AG09319 (cell line): Measurements from ENCODE around the gene MAP2K7.

Source experiments
- DNase-seq: peaks from one replicate; pipeline ENCODE4 v3.0.0-alpha.2; 2010; ENCODE audit warnings: low read depth; ENCODE audit errors: extremely low read depth
- TF ChIP-seq, protein P1 (sequence below): IDR thresholded peaks from 2 replicates; pipeline ENCODE4 v1.5.1; 2011; ENCODE audit warnings: low read depth, mild to moderate bottlenecking, inconsistent platforms, low read length, moderate library complexity

The MAP2K7 gene

DNA sequence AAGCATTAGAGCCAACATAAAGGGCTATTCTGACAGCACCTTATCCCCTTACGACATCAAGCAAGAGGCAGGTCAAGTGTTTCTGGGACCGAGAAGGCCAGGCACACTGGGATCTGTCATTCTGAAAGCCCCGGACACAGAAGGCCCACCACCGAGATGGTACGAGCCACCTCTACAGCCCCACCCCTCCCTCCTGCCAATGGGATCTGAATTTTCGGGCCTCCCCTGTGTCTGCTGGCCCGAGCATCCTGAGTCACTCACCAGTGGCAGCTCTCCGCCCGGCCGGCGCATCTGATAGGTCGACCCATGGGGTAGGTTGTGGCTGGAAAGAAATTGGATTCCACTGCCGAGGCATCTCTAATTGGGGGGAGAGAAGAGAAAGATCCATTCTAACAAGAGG, 37.2 kb downstream of the MAP2K7 start:
- TF ChIP-seq, protein P1, sequence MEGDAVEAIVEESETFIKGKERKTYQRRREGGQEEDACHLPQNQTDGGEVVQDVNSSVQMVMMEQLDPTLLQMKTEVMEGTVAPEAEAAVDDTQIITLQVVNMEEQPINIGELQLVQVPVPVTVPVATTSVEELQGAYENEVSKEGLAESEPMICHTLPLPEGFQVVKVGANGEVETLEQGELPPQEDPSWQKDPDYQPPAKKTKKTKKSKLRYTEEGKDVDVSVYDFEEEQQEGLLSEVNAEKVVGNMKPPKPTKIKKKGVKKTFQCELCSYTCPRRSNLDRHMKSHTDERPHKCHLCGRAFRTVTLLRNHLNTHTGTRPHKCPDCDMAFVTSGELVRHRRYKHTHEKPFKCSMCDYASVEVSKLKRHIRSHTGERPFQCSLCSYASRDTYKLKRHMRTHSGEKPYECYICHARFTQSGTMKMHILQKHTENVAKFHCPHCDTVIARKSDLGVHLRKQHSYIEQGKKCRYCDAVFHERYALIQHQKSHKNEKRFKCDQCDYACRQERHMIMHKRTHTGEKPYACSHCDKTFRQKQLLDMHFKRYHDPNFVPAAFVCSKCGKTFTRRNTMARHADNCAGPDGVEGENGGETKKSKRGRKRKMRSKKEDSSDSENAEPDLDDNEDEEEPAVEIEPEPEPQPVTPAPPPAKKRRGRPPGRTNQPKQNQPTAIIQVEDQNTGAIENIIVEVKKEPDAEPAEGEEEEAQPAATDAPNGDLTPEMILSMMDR, result no peak
- no peak for DNase-seq

DNA sequence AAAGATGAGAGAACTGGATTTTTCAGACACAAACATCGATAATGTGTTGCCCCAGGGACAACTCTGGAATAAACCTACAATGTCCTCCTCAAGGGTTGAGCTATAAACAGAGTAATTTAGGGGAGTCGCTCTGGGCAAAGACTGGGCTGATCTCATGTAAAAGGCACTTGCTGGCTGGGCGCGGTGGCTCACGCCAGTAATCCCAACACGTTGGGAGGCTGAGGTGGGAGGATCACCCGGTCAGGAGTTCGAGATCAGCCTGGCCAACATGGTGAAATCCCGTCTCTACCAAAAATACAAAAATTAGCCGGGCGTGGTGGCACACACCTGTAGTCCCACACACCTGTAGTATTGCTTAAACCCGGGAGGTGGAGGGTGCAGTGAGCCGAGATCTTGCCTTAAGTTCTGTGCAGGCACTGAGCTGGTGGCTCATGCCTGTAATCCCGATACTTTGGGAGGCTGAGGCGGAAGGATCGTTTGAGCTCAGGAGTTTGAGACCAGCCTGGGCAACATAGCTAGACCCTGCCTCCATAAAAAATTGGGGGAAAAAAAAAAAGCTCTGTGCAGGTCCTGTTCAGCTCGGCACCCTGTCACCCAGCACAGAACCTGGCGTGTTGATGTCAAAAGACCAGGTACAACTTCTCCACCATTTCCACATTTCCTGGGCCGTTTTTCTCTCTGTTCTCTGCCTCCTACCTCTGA, 38.4 kb downstream of the MAP2K7 start:
- TF ChIP-seq, protein P1, result no peak
- no peak for DNase-seq

DNA sequence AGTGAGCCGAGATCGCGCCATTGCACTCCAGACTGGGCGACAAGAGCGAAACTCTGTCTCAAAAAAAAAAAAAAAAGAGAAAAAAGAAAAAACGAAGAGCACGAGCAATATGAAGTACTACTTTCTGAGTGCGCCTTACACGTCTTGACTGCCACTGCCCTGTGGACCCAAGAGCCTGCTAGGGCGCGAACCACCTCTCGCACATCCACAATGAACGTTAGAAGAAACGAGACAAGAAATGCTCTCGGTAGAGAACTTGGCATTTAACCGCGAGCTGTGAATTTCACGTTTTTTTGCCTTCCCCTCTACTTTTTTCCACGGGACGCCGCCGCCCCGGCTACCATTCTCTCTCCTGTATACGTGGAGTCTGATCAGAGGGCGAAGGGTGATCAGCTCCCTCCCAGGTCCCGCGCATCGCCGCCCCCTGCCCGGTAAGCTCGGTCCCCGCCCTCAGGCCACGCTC, 39.3 kb downstream of the MAP2K7 start:
- TF ChIP-seq, protein P1, result no peak
- no peak for DNase-seq

DNA sequence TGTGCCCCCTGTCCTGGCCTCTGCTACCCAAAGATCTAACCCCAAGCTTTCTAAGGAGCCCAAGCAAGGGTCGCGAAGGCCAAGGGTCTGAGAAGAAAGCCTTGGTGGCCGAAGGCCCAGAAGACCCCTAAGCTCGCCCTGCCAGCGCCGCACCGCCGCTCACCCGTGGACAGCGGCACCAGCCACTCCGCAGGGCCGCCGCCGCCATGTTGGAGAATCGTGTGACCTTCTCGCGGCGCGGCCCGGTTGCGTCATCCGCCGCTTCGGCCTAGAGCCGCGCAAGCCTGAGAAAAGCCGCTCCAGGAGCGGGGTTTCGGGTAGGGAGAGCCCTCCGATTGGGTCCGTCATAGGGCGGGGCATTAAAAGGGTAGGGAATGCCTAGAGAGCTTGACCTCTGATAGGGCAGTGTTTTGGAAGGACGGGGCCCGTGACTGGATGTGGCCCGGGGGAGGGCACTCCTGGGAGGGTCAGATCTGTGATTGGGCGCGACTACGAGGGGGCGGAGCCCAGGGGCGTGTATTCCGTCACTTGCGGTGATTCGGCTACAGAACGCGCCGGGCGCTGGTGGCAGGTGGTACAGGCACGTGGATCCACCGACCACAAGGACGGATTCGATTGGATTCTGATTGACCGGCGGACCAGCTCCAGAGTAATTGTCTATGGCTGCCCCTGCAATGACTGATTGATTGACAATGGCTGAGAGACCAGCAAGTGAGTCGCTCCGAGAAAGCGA, 39.9 kb downstream of the MAP2K7 start, which contains the start of gene TIMM44:
Gene TIMM44, minus strand, starts transcription at position 223 of the 733 bp plus-strand sequence. Its CDS starts 15 bp downstream, at position 208.
- TF ChIP-seq, protein P1, result no peak
- DNase-seq, result peak; percentile 98

DNA sequence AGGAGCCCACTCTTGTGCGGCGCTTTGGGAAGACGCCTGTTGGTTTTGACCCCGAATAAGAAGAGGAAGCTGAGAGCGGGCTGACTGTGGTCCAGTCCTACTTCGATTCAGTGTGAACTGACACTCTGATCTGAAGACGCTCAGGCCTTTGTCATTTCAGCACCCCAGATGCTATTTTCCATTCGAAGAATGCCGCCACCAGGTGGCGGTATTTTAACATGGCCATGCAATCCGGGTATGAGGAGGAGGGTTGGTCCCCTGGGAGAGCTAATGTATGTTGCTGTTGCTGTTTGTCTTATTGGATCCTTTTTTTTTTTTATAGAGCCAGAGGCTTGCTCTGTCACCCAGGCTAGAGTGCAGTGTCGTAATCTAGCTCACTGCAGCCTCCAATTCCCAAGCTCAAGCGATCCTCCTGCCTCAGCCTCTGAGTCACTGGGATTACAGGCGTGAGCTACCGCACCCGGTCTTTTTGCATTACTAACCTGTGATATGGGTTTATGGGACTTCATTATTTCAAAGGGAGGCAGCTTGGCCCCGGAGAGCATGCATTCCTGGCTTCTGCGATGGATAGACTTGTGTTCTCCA, 40.6 kb downstream of the MAP2K7 start:
- TF ChIP-seq, protein P1, result peak; percentile 70
- DNase-seq, result peak; percentile 72

DNA sequence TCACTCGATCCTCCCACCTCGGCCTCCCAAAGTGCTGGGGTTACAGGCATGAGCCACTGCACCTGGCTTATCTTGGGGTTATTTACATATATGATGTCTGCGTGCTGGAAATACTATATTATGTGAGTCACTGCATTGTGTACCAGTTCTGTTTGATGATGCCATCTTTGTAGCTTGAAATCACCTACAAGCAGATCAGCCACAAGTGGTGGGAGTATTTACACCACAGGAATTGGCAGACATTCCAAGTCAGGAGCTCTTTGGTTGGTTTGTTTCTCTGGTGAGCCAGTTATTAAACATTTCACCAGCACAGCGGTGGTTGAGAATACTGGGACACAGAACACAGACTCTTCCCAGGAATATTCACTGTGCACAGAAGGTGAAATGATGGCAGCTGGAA, 44.3 kb downstream of the MAP2K7 start:
- DNase-seq, result no peak
- TF ChIP-seq, protein P1, result no peak

DNA sequence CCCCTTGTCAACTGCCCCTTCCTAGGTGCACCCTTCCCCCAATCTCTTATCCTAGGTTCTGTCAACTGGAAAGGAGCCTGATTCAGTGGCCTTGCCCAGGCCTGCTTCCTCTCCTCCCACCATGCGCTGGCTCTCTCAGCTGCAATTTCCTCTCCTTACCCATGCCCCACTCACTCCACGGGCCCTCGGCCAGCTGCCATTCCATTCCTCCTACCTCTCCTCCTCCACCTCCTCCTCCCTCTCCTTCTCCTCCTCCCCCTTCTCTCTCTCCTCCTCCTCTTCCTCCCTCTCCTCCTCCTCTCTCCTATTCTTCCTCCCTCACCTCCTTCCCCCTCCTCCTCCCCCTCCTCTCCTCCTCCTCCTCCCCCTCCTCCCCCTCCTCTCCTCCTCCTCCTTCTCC, 49.4 kb downstream of the MAP2K7 start:
- TF ChIP-seq, protein P1, result no peak
- DNase-seq, result no peak
